ENCODE results near the gene IGSF21. TPM values are rescaled to one million over a fixed set of nuclear protein-coding genes. Genes with fewer than 3 reads are reported as not detected.

The IGSF21 gene
- total RNA-seq, 1 experiment from 2014 or later: 5.2 TPM

GRCh38 chr1:18160290-18160942 is 52.8 kb downstream of the IGSF21 start:
- Histone ChIP-seq H2AFZ (ENCODE audit: low read length) (no peak overlapping the region), H3K4me2 (ENCODE audit: insufficient read depth, insufficient read length, low read length) (no peak overlapping the region), H3K27me3 (ENCODE audit: insufficient read depth, low read length) (no peaks in the 10 kb centered on the region), H3K79me1 (ENCODE audit: insufficient read depth, low read depth, low read length, poor library complexity, severe bottlenecking) (no peaks in the 10 kb centered on the region), H4K8ac (replicated peaks; ENCODE audit: insufficient read length, low read depth, low read length) (no peak overlapping the region), H2BK15ac (ENCODE audit: low read depth, low read length) (no peak overlapping the region), H3K56ac (ENCODE audit: insufficient read length, low read depth, low read length) (no peak overlapping the region), H3K18ac (ENCODE audit: insufficient read length, low read depth, low read length) (no peak overlapping the region), H3K4me1 (ENCODE audit: insufficient read depth, low read length) (no peaks in the 10 kb centered on the region), H4K5ac (ENCODE audit: insufficient read length, low read depth, low read length) (no peak overlapping the region), H3K23ac (ENCODE audit: insufficient read length, low read depth, low read length) (no peak overlapping the region), H3K4ac (ENCODE audit: low read depth, low read length) (no peak overlapping the region), H3K27ac (ENCODE audit: insufficient read length, low read depth, low read length) (no peak overlapping the region), H2BK12ac (ENCODE audit: insufficient read length, low read depth, low read length) (no peak overlapping the region), H3T11ph (ENCODE audit: low read length) (no peak overlapping the region), H3K23me2 (ENCODE audit: insufficient read length, low read depth, low read length, poor library complexity, severe bottlenecking) (no peaks in the 10 kb centered on the region), H3K9me3 (ENCODE audit: control insufficient read depth, low read depth, low read length) (no peaks in the 10 kb centered on the region), H3K9ac (ENCODE audit: extremely low read depth, insufficient read length, low read length) (no peak overlapping the region), H2BK5ac (ENCODE audit: insufficient read length, low read length) (no peak overlapping the region), H2BK20ac (ENCODE audit: low read depth, low read length, poor library complexity, severe bottlenecking) (no peak overlapping the region), H2AK5ac (ENCODE audit: insufficient read length, low read length) (no peak overlapping the region), H3K79me2 (ENCODE audit: insufficient read depth, low read length) (no peaks in the 10 kb centered on the region), H3K14ac (ENCODE audit: insufficient read depth, low read length) (no peak overlapping the region), H4K20me1 (ENCODE audit: control insufficient read depth, insufficient read depth, insufficient read length) (no peaks in the 10 kb centered on the region), H2BK120ac (ENCODE audit: low read depth, low read length, poor library complexity, severe bottlenecking) (no peak overlapping the region), H4K91ac (ENCODE audit: insufficient read length, low read depth, low read length) (no peak overlapping the region)
- peak overlapping the region in 1 of 3 experiments; percentile 87; a peak in 1 of 7 replicates for H3K27ac Mint-ChIP-seq
- WGBS (ENCODE audit: extremely low coverage, insufficient read length, low lambda C conversion rate): no CpG with 5 or more reads among the region's 13 CpGs
- H3K27me3 Mint-ChIP-seq (ENCODE audit: low read depth): peaks cover 2% of the 10 kb centered on the region; the same call in 1 of the 2 replicates
- no peak for DNase-seq
- H3K4me1 Mint-ChIP-seq: peaks cover 0 to 12% of the 10 kb centered on the region in 2 experiments; a peak in 2 of 4 replicates
- H3K4me3 Mint-ChIP-seq: no peak overlapping the region
- peaks cover 0 to 5% (median 2%) of the 10 kb centered on the region in 3 experiments; a peak in 4 of 7 replicates for H3K36me3 Mint-ChIP-seq (ENCODE audit: insufficient read depth in 1 of 3, low read depth in 3 of 3)
- no peak for TF ChIP-seq CTCF (conservative IDR thresholded peaks at IDR 0.05)
- H3K9me3 Mint-ChIP-seq: no peaks in the 10 kb centered on the region

Data from H9 (cell line).